ENCODE measurements around the gene RFESD. TPM values are rescaled to one million over a fixed set of nuclear protein-coding genes. Genes with fewer than 3 reads are reported as not detected.

The RFESD gene
- total RNA-seq, 2 donors from 2014 or later, result 4.0 to 14.8 TPM

DNA sequence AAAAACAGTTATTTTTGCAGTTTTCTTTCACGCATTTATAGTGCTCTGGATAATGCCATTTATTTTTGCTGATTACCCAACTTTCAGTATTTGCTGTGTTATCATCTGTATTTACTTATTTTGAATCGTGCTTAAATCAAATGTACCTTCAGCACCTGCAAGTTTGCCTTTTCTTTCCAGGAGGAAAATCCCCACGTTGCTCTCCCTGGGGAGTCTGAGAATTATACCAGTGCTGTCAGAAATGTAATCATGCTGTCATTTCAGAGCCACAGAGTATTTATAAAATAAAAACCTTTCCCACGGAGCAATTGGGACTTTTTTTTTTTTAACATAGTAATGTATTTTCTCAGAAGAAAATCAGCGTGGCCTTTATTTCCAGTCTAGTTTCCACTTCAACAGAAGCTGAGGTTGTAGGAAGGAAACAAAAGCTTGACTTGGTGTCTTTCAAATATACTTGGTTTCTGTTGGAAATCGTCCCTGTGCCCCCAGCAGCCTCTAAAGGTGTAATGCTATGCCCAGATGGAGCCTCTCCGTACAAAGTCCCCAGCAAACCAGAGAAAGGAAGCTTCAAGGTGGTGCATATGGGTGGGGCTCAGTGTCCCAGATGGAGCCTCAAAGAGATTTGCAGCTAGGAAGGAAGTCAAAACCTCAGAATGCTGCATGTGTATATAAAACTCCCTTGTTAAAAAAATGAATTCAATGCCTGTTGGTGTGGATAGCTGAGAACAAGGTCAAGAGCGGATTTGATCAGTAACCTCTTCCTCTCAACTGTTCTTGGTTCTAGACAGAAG lies 24.5 kb upstream of the RFESD start:
- 69% methylated on average over 8 of the region's 8 CpGs for WGBS
- intact Hi-C loops (cut with DNase I), result no loop called here
- Histone ChIP-seq H3K4me1 (replicated peaks) (no peaks in the 10 kb centered on the region), H3K27ac (peak overlapping the region; percentile 65 to 70), H3K27me3 (replicated peaks; ENCODE audit: insufficient read depth) (no peaks in the 10 kb centered on the region), H3K4me3 (no peak overlapping the region), H3K36me3 (no peaks in the 10 kb centered on the region), H3K9me3 (no peaks in the 10 kb centered on the region)
- DNase-seq (ENCODE audit: low spot score), result no peak
- TF ChIP-seq POLR2A (IDR thresholded peaks at IDR 0.05), result no peak
- no peak for TF ChIP-seq POLR2AphosphoS5 (IDR thresholded peaks at IDR 0.05)
- TF ChIP-seq, protein P1, sequence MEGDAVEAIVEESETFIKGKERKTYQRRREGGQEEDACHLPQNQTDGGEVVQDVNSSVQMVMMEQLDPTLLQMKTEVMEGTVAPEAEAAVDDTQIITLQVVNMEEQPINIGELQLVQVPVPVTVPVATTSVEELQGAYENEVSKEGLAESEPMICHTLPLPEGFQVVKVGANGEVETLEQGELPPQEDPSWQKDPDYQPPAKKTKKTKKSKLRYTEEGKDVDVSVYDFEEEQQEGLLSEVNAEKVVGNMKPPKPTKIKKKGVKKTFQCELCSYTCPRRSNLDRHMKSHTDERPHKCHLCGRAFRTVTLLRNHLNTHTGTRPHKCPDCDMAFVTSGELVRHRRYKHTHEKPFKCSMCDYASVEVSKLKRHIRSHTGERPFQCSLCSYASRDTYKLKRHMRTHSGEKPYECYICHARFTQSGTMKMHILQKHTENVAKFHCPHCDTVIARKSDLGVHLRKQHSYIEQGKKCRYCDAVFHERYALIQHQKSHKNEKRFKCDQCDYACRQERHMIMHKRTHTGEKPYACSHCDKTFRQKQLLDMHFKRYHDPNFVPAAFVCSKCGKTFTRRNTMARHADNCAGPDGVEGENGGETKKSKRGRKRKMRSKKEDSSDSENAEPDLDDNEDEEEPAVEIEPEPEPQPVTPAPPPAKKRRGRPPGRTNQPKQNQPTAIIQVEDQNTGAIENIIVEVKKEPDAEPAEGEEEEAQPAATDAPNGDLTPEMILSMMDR (IDR thresholded peaks at IDR 0.05), result no peak

DNA sequence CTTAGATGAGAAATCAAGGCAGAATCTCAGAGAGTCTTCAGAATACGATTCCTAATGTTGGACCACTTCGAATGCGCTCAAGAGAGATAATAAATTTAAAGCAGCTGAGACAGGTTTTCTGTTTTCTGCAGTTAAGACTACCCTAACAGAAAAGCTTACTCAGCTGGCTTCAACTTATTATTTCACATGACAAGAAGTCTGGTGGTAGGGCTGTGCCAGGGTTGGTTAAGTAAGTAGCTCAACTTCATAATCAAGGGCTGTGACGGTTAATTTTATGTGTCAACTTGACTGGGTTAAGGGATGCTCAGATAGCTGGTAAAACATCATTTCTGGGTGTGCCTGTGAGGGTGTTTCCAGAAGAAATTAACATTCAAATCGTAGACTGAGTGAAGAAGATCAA lies 22.9 kb upstream of the RFESD start:
- intact Hi-C loops (cut with DNase I), result no loop called here

DNA sequence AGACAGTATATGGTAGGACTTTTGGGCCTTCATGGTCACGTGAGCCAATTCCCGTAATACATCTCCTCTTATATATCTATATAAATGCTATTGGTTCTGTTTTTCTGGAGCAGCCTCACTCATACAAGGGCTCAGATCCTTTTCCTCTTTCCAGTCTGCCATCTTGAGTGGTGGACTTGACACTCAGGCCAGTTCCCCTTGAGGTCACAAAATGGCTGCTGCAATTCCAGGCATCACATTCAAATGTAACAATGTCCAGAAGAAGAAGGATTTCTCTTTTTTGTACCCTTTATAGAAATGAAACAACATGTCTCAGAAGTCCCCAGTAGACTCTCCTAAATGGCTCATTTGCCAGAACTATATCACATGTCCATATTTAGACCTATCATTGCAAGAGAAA lies 22.2 kb upstream of the RFESD start:
- Histone ChIP-seq H3K4me3 (no peak overlapping the region), H3K27ac (no peak overlapping the region), H3K36me3 (no peaks in the 10 kb centered on the region), H3K27me3 (replicated peaks; ENCODE audit: insufficient read depth) (no peaks in the 10 kb centered on the region), H3K4me1 (replicated peaks) (no peaks in the 10 kb centered on the region), H3K9me3 (no peaks in the 10 kb centered on the region)
- 98% methylated on average over 2 of the region's 2 CpGs for WGBS
- TF ChIP-seq, protein P1 (IDR thresholded peaks at IDR 0.05), result no peak
- TF ChIP-seq POLR2A (IDR thresholded peaks at IDR 0.05), result no peak
- no peak for TF ChIP-seq POLR2AphosphoS5 (IDR thresholded peaks at IDR 0.05)
- intact Hi-C loops (cut with DNase I), result no loop called here
- DNase-seq (ENCODE audit: low spot score), result no peak

More for the DNA sequence above, 22.9 kb upstream of the RFESD start:
- Histone ChIP-seq H3K9me3 (no peaks in the 10 kb centered on the region), H3K27ac (no peak overlapping the region), H3K36me3 (no peaks in the 10 kb centered on the region), H3K27me3 (replicated peaks; ENCODE audit: insufficient read depth) (no peaks in the 10 kb centered on the region), H3K4me1 (replicated peaks) (no peaks in the 10 kb centered on the region), H3K4me3 (no peak overlapping the region)
- TF ChIP-seq, protein P1 (IDR thresholded peaks at IDR 0.05), result no peak
- TF ChIP-seq POLR2A (IDR thresholded peaks at IDR 0.05) (no peak), POLR2AphosphoS5 (IDR thresholded peaks at IDR 0.05) (no peak)
- WGBS, result 96% methylated on average over 5 of the region's 5 CpGs
- no peak for DNase-seq (ENCODE audit: low spot score)

DNA sequence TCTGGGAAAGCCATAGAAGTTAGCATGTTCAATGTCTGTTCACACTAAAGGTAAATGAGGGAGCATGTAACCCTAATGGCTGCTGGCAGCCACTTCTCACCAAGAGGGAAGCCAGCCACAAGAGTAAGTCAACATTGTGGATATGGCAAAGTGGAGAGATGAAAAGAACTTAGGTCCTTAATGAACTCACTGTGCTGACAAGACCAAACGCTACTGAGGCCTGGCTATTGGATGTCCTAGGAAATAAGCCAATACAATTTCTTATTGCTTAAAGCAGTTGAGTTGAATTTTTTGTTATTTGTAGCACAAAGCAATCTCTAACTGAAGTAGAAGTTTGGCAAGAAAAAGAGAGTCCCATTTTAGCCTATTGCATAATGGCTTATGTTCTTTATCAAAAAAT lies 19.9 kb upstream of the RFESD start:
- TF ChIP-seq POLR2AphosphoS5 (IDR thresholded peaks at IDR 0.05), result no peak
- TF ChIP-seq POLR2A (IDR thresholded peaks at IDR 0.05), result no peak
- TF ChIP-seq, protein P1 (IDR thresholded peaks at IDR 0.05), result no peak
- 72% methylated on average over 1 of the region's 1 CpG for WGBS
- H3K4me1 ChIP-seq (replicated peaks), result no peaks in the 10 kb centered on the region
- H3K36me3 ChIP-seq, result no peaks in the 10 kb centered on the region
- H3K4me3 ChIP-seq, result no peak overlapping the region
- intact Hi-C loops (cut with DNase I), result no loop called here
- no peaks in the 10 kb centered on the region for H3K9me3 ChIP-seq
- DNase-seq (ENCODE audit: low spot score), result no peak
- no peak overlapping the region for H3K27ac ChIP-seq
- H3K27me3 ChIP-seq (replicated peaks; ENCODE audit: insufficient read depth), result no peaks in the 10 kb centered on the region
